Eye (tissue), 1 donor: Measurements from ENCODE around the gene PDE6H.
A peak's percentile ranks its signal among the peaks of the same experiment; 100 is the strongest.

Experiments used
- DNase-seq: peaks from one replicate; pipeline ENCODE4 v3.0.0-alpha.2; 2015

PDE6H gene

DNA sequence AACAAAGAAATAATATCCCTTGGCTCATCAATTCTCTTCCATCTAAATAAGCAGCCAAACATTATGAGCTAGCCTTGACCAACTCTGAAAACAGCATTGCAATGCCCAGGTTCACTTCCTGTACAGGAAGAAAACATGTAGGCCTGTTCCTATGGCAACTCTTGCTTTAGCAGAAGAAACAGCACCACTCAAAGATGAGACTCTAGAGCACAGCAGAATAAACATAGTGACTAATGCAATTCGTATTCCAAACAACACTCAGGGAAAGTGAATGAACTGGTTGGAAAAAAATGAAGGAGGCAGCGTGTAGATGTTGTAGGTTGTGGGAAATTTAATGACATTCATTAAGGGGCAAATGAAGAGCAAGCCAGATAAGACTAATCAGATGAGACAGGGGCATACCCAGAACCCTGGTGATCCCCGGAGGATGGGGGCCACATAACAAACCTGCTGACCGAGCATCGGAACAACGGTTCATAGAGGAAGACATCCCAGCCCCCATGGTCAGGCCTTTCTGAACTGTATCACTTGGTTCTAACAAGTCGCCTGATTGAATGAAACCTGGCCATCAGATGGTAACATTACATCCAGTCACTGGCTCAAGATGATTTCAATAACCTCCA is 20.4 kb upstream of the PDE6H start:
- DNase-seq: peak; percentile 45

GRCh38 chr12:14953752-14954151 is 19.1 kb upstream of the PDE6H start:
- DNase-seq: no peak

- no peak for DNase-seq
These were observed 18.6 kb upstream of the PDE6H start for GRCh38 chr12:14954269-14954668.

DNA sequence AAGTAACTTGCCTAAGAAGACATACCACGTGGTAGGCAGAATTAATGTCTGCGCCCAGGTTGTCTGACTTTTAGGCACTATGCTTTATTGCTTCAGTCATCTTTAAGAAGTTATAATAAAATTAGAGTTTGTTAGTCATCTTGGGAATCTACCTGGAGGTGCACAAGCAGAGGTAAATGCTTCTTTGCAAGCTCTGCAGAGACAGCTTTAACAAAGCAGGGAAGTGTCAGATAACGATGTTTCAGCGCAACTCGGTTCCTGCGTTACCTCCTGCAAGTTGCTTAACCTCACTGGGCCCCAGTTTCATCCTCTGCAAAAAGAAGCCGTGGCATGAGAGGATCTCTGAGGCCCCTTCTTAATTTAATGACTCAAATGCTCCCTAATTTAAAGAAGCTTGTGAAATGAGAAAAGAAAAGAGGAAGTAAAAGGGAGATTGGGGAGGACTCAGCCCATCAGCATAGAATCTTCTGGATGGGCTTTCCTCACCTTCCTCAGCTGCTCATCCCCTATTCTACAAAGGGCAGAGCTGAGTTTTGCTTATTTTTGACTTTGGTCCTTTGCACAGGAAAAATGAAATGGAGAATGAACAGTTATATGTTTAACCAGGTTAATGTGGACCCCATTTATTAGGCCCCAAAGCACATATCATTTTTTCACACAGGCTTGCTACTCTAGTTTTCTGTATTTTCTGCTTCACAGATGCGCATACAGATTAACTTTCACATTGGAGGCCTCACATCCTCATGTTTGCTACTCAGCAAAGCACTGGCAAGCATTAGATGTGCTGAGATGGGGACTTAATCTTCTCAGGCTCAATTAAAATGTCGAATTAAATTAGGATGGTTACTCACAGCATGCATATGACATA is 16.6 kb upstream of the PDE6H start:
- DNase-seq: peak; percentile 38

DNA sequence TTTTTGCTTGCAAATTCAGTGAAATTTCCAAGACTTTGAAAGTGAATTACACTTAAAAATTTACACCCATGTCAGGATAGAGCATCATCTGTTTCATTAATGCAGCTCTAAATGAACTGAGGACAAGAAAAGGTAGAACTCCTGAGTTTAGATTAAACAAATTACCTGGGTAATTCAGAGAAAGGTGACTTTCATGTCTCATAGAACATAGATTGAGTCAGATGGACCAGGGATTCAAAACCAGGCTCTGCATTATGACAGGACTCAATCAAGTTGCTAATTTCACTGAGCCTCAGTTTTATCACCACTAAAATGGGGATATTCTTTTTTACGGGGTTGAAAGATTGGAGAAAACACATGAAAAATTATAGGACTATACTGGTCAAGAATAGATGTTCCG is 15.9 kb upstream of the PDE6H start:
- DNase-seq: no peak

GRCh38 chr12:14957551-14958168 is 15.2 kb upstream of the PDE6H start:
- no peak for DNase-seq

GRCh38 chr12:14958361-14959125 is 14.3 kb upstream of the PDE6H start:
- no peak for DNase-seq

- DNase-seq: no peak
These were observed 13.8 kb upstream of the PDE6H start for GRCh38 chr12:14959126-14959440.

- DNase-seq: no peak
These were observed 13.4 kb upstream of the PDE6H start for GRCh38 chr12:14959463-14959862.

- no peak for DNase-seq
These were observed 12.8 kb upstream of the PDE6H start for GRCh38 chr12:14959916-14960496.

- DNase-seq: no peak
These were observed 12.0 kb upstream of the PDE6H start for GRCh38 chr12:14960548-14961465.

DNA sequence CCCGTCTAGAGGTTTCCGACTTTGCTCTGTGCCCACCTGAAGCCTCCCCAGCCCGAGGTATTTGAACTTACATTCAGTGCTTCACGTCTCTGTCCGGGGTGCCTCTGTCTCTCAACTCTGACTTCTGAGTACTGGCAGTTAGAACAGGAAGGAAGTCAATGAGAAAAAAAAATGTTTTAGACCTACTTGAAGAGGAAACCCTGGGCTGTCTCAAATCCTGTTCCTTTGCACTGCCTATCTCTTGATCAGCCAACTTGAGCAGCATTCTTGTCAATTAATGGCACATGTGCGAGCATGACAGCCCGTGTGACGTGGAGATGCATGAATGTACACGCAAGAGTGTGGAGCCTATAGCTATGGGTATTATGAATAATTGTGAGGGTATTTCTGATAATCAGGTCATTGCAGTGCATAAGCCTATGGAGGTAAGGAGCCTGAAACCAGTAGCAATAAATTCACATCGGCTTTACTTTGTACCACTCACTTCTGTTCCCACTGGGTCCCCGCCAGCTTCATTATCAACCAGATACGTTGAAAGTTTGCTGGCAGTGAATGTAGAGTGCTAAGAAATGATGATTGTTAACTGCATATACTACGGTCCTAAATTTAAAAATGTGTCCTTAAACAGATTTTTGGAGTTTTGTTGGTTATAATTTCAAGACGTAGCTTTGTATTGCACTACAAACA is 11.2 kb upstream of the PDE6H start, which contains the start of gene ARHGDIB:
ARHGDIB (minus strand) TSS at position 136 of the 687 bp plus-strand sequence. CDS start 10,889 bp downstream, outside the sequence.
- peak; percentile 9 for DNase-seq

- DNase-seq: no peak
These were observed 10.7 kb upstream of the PDE6H start for GRCh38 chr12:14962153-14962539.

DNA sequence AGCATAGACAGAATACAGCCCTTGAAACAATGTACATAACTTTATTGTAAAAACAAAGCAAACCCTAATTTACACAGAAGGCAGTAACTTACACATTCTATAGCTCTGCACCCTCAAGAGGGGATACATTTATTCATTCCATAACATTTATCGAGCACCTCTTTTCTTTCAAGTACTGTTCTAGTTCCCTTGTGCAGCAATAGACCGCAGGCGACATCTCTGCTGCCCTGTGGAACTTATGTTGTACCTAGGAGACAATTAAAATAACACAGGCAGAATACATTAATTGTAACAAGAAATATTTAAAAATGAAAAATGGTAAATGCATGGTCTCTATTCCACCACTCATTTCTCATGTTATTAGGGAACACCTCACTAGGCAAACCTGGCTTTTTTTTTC is 10.0 kb upstream of the PDE6H start:
- DNase-seq: no peak

- DNase-seq: no peak
These were observed 9.3 kb upstream of the PDE6H start for GRCh38 chr12:14963520-14963919.

DNA sequence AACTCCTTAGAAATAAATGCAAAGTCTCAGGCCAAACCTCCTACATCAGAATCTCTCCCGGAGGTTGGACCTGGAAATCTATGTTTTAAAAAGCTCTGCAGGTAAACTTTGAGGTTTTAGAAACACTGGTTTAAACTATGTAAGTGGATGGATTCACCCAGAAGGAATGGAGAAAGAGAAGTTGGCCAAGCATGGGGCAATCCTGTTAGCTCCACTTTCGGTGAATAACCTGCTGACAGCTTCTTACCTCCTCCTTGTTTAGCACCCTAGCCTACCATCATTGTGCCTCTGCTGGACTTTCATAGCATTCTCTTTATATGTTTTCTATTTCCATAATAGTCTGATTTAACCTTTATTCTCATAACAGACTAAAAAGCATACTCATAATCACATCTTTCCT is 8.4 kb upstream of the PDE6H start:
- DNase-seq: no peak

- DNase-seq: no peak
These were observed 7.6 kb upstream of the PDE6H start for GRCh38 chr12:14965221-14965620.

DNA sequence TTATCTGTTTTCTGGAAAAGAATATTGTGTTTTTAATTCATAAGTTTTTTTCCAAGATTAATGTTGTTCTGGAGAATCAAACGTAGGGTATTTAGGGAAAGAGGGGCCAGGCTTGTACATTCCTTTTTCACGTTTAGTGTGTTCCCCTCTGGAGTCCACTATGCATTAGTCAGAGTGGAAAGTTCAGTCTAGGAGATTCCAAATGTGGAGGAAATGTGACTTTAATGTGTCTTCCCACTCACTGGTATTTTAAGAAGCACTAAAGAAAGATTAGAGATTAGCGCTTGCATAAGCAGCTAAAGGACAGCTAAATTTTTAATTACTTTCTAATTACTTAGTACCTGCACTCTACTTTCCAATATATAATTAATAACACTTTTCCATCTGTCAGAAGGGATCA is 4.4 kb upstream of the PDE6H start:
- DNase-seq: no peak

DNA sequence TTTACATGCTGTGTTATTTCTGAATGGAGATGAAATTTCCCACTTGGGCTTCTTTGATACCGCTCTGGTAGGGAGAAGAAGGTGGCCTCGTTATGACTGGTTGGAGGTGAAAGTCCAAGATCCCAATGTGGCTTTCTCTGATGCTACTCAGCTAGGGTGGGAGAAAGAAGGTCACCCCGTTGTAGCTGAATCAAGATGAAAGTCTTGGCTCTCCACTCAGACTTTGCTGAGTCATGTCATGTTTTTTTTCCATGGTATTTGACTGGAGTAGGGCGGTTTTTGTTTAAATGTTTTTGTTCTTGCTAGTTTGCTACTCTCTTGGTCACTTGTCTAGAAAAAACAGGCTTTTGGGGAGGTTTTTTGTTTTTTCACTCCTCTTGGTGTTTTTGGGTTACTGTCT is 2.4 kb upstream of the PDE6H start:
- no peak for DNase-seq

- no peak for DNase-seq
These were observed 1.8 kb downstream of the PDE6H start for GRCh38 chr12:14974633-14975032.

DNA sequence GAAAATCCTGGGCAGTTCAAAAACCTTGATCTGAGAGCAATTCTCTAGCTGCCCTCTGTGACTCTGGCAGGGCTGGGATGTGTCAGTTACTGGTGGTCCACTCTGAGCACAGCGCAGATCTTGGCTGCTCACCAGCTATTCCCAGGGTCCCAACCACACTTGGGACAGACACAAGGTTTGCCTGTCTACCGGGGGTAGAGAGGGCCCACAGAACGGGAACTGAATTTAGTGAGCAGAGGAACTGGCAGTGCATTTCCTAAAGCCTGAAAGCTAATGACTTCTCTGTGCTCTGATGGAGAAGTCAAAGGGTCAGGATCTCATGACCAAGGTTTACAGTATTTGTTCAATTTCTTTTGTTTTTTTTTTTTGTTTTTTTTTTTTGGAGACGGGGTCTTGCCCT is 2.6 kb downstream of the PDE6H start:
- DNase-seq: no peak
